ENCODE results near the gene CAMKK2. TPM values are rescaled to one million over a fixed set of nuclear protein-coding genes. Genes with fewer than 3 reads are reported as not detected.
A peak's percentile ranks its signal among the peaks of the same experiment; 100 is the strongest.

Gene CAMKK2
- total RNA-seq, 1 donor from 2014 or later = 33.7 TPM

DNA sequence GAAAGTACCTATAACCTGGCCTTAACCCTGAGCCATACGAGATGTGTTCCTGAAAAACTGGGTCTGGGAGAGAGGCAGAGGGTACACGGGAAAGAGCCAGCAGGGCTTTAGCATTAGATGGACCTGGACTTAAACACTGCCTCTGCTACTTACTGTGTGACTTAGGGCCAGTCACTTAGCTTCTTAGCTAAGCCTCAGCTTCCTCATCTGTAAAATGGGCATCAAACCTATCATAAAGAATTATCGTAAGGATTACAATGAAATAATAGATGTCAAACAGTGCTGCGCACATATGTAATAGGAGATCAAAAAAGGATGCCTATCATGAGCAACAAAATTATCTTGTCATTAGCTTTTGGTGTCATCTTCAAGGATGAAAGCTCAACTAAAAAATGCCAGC, 32.1 kb upstream of the CAMKK2 start:
- Mint-ChIP-seq H3K36me3 (ENCODE audit: low read depth) (peaks cover 41% of the 10 kb centered on the region), H3K4me1 (ENCODE audit: low read depth) (peaks cover 16% of the 10 kb centered on the region), H3K4me3 (ENCODE audit: unreplicated experiment) (no peak overlapping the region), H3K27me3 (ENCODE audit: low read depth) (no peaks in the 10 kb centered on the region), H3K27ac (ENCODE audit: unreplicated experiment) (no peak overlapping the region), H3K9me3 (ENCODE audit: low read depth) (no peaks in the 10 kb centered on the region)
- TF ChIP-seq, protein P1, sequence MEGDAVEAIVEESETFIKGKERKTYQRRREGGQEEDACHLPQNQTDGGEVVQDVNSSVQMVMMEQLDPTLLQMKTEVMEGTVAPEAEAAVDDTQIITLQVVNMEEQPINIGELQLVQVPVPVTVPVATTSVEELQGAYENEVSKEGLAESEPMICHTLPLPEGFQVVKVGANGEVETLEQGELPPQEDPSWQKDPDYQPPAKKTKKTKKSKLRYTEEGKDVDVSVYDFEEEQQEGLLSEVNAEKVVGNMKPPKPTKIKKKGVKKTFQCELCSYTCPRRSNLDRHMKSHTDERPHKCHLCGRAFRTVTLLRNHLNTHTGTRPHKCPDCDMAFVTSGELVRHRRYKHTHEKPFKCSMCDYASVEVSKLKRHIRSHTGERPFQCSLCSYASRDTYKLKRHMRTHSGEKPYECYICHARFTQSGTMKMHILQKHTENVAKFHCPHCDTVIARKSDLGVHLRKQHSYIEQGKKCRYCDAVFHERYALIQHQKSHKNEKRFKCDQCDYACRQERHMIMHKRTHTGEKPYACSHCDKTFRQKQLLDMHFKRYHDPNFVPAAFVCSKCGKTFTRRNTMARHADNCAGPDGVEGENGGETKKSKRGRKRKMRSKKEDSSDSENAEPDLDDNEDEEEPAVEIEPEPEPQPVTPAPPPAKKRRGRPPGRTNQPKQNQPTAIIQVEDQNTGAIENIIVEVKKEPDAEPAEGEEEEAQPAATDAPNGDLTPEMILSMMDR (IDR thresholded peaks at IDR 0.05) = no peak
- DNase-seq (ENCODE audit: low spot score) = no peak

DNA sequence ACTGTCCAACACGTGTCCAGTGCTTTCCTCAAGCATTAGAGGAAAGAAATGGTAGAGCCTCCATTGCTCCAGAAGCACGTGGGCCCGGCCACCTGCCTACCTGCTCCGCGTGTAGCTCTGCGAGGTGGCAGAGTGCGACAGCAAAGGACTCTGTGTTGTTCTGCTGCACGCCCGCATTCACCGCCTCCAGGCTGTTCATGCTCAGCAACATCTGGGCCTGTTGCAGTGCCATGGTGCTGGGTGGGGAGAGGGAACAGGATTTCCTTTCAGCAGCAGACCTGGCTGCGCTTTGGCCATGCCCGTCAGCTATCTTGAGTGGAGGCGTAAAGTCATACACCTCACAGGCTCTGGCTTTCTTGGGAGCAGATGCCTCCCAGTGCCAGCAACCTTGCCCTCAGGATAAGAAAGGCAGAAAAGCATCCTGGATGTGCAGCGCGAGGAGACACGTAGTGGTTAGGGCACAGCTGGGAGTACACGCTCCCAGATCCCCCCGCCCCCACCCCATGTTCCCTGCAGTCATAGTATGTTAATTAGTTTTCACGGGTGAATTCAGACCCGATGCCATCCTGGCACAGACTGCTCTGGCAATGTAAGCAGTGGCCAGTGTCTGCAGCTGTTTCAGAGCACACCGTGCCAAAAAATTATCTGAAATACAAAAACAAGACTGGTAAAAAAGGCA, 30.6 kb upstream of the CAMKK2 start:
- H3K36me3 Mint-ChIP-seq (ENCODE audit: low read depth) = peaks cover 40% of the 10 kb centered on the region
- no peaks in the 10 kb centered on the region for H3K9me3 Mint-ChIP-seq (ENCODE audit: low read depth)
- DNase-seq (ENCODE audit: low spot score) = no peak
- H3K4me1 Mint-ChIP-seq (ENCODE audit: low read depth) = peaks cover 16% of the 10 kb centered on the region
- TF ChIP-seq, protein P1 (IDR thresholded peaks at IDR 0.05) = no peak
- no peak overlapping the region for H3K4me3 Mint-ChIP-seq (ENCODE audit: unreplicated experiment)
- no peaks in the 10 kb centered on the region for H3K27me3 Mint-ChIP-seq (ENCODE audit: low read depth)
- H3K27ac Mint-ChIP-seq (ENCODE audit: unreplicated experiment) = peak overlapping the region; percentile 28

DNA sequence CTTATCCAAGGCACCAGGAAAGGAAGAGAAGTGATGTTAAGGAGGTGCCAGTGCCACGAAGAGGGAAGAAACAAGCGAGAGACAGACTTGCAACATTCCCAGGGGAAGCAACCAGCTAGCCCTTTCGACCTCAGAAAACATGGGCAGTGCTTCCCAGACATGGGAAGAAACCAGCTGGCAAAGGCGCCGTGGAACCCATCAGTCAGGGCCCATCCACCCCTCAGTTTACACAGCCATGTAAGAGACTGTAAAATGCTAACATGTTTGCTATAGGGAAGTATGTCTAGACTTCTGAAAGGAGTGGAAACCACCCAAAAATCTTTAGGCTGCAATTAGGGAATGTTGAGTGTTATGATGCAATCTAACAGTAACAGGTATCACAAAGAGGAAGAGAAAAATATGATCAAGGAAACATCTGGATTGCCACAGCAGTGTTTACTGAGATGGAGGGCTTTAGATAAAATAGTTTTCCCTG, 29.4 kb upstream of the CAMKK2 start:
- no peaks in the 10 kb centered on the region for H3K27me3 Mint-ChIP-seq (ENCODE audit: low read depth)
- H3K4me1 Mint-ChIP-seq (ENCODE audit: low read depth) = peaks cover 16% of the 10 kb centered on the region
- no peak overlapping the region for H3K4me3 Mint-ChIP-seq (ENCODE audit: unreplicated experiment)
- no peaks in the 10 kb centered on the region for H3K9me3 Mint-ChIP-seq (ENCODE audit: low read depth)
- DNase-seq (ENCODE audit: low spot score) = no peak
- H3K27ac Mint-ChIP-seq (ENCODE audit: unreplicated experiment) = peak overlapping the region; percentile 79
- peaks cover 36% of the 10 kb centered on the region for H3K36me3 Mint-ChIP-seq (ENCODE audit: low read depth)
- TF ChIP-seq, protein P1 (IDR thresholded peaks at IDR 0.05) = no peak

DNA sequence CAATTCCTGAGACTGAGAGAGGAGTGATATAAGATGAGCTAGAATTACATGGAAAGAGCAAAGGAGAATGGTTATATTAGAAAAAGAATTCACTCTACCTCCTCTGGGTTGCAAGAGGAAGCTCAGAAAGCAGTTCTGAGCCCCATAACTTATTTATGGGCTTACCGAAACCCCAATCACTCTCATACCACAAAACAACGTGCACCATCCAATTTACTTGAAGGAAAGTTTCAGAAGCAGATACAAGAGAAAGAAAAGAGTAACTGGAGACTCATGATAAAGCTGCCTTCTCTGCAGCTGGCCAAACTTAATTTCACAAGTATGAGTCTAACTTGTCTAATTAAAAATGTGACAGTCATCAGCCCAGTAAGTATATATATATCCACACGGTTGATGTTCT, 27.4 kb upstream of the CAMKK2 start:
- TF ChIP-seq, protein P1 (IDR thresholded peaks at IDR 0.05) = no peak
- peaks cover 16% of the 10 kb centered on the region for H3K4me1 Mint-ChIP-seq (ENCODE audit: low read depth)
- H3K9me3 Mint-ChIP-seq (ENCODE audit: low read depth) = no peaks in the 10 kb centered on the region
- peaks cover 27% of the 10 kb centered on the region for H3K36me3 Mint-ChIP-seq (ENCODE audit: low read depth)
- peak overlapping the region; percentile 17 for H3K27ac Mint-ChIP-seq (ENCODE audit: unreplicated experiment)
- no peaks in the 10 kb centered on the region for H3K27me3 Mint-ChIP-seq (ENCODE audit: low read depth)
- DNase-seq (ENCODE audit: low spot score) = no peak
- no peak overlapping the region for H3K4me3 Mint-ChIP-seq (ENCODE audit: unreplicated experiment)

DNA sequence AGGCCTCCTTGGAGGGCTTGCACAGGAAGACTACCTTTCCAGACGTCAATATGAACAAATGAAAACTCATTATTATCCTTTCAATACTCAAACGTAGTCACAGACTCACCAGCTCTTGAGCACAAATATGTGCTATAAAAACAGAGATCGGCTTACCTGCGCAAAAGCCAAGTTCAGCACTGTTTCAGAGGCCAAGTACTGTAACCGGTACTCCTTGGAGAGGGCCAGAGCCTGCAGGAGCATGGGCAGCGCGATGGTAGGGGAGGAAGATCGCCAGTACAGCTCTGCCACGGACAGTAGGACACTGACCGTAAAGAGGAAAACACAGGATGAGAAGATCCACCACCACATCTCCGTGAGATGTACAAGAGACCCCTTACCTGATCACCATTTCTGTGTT, 21.6 kb upstream of the CAMKK2 start:
- TF ChIP-seq, protein P1 (IDR thresholded peaks at IDR 0.05) = no peak
- no peaks in the 10 kb centered on the region for H3K4me1 Mint-ChIP-seq (ENCODE audit: low read depth)
- H3K4me3 Mint-ChIP-seq (ENCODE audit: unreplicated experiment) = no peak overlapping the region
- DNase-seq (ENCODE audit: low spot score) = no peak
- H3K36me3 Mint-ChIP-seq (ENCODE audit: low read depth) = peaks cover 16% of the 10 kb centered on the region
- no peaks in the 10 kb centered on the region for H3K27me3 Mint-ChIP-seq (ENCODE audit: low read depth)
- no peak overlapping the region for H3K27ac Mint-ChIP-seq (ENCODE audit: unreplicated experiment)
- H3K9me3 Mint-ChIP-seq (ENCODE audit: low read depth) = no peaks in the 10 kb centered on the region

Data from chondrocyte (in vitro differentiated cells).